ENCODE data around the gene TBX21.

DNA sequence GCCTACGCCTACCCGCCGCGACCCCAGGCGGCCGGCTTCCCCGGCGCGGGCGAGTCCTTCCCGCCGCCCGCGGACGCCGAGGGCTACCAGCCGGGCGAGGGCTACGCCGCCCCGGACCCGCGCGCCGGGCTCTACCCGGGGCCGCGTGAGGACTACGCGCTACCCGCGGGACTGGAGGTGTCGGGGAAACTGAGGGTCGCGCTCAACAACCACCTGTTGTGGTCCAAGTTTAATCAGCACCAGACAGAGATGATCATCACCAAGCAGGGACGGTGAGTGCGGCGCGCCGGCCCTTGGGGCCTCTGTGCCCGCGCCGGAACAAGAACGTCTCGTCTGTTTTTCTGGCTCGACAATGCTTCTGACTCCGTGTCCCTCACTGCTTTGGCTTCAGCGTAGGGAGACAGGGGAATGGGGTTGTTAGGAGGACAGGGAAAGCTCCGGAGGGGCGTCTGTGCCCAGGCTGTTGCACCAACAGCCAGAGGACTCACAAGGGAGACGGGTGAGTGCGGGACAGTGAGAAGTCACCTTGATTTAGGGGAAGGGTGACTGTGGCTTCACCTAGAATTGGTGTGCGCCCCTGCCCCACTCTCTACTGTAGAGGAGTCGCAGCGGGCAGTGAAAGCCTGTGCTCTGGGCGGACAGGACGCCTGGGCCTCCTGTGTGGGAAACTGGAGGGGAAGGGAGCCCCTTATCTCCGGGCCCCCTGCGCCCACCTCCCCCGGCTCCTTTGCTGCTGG lies 806 bp downstream of the TBX21 start:
- TF ChIP-seq, protein P1, sequence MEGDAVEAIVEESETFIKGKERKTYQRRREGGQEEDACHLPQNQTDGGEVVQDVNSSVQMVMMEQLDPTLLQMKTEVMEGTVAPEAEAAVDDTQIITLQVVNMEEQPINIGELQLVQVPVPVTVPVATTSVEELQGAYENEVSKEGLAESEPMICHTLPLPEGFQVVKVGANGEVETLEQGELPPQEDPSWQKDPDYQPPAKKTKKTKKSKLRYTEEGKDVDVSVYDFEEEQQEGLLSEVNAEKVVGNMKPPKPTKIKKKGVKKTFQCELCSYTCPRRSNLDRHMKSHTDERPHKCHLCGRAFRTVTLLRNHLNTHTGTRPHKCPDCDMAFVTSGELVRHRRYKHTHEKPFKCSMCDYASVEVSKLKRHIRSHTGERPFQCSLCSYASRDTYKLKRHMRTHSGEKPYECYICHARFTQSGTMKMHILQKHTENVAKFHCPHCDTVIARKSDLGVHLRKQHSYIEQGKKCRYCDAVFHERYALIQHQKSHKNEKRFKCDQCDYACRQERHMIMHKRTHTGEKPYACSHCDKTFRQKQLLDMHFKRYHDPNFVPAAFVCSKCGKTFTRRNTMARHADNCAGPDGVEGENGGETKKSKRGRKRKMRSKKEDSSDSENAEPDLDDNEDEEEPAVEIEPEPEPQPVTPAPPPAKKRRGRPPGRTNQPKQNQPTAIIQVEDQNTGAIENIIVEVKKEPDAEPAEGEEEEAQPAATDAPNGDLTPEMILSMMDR (IDR thresholded peaks at IDR 0.05; ENCODE audit: insufficient read depth, low read length, poor library complexity, severe bottlenecking): no peak
- peak; percentile 96; the same call in 1 of the 2 replicates for TF ChIP-seq EZH2phosphoT487 (conservative IDR thresholded peaks at IDR 0.05; ENCODE audit: low read length)

All from SU-DHL-6 (cell line).